ENCODE results near the gene CUX1.
"Not testable (repeated sequence)": the region's sequence is repeated elsewhere in the genome, so short reads cannot be mapped to it uniquely, and the experiment has no call there.

CUX1 gene

DNA sequence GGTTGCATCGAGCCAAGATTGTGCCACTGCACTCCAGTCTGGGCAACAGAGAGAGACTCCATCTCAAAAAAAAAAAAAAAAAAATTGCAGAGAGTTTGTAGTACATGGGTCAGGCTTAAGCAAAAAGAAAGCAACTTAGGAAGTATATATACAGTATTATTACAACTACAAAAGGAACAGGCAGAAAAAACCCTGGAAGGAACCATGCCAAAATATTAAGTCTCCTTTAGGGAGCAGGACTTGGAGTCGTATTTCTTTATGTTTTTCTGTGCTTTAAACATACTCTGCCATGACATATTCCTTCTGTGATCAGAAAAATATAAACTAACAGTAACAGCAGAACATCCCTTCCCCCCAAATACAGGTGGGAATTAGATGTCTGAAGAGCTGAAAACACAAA lies 144.4 kb downstream of the CUX1 start:
- no peak for DNase-seq

DNA sequence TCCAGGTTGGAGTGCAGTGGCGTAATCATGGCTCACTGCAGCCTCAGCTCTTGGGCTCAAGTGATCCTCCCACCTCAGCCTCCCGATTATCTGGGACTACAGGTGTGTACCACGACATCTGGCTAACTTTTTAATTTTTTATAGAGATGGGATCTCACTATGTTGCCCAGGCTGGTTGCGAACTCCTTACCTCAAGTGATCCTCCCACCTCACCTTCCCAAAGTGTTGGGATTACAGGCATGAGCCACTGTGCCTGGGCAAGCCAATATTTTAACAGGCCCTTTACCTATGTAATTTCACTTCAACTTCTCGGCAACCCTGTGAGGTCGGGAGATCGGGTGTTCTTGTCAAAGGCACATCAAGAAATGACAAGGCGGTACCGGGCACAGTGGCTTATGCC lies 146.3 kb downstream of the CUX1 start:
- DNase-seq: no peak

DNA sequence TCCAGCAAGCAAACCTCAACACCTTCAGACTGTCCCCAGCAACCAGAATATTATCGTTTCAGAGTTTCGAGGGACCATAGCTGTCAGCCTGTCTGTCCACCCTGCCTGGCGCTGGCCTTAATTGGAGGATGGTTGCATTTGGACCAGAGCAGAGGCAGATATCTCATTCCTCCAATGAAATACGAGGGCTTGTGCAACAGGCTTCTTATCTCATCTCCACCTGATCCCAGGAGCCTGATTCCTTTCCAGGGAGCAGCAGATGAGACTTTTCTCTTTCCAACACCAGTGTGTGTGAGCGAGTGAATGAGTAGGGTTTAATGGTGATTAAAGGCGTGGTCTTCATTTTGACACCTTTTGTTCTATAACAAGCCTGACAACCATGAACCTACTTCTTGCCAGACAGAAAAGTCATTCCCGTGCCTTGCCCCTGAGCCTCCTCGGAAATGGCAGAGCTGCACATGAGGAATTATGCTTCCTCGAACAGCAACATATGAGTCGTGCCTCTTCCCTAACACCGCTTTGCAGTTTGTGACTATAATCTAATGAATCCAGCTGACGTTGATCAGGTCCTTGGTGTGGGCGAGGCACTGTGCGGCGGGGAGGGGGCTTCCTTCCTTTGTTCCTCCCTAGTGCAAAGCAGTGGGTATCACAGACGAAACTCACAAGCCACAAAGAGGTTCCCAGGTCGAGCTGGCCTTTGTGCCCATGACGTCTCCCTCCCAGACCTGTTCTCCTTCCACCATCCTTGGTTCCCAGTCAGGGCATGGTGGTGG lies 147.4 kb downstream of the CUX1 start:
- no peak for DNase-seq

DNA sequence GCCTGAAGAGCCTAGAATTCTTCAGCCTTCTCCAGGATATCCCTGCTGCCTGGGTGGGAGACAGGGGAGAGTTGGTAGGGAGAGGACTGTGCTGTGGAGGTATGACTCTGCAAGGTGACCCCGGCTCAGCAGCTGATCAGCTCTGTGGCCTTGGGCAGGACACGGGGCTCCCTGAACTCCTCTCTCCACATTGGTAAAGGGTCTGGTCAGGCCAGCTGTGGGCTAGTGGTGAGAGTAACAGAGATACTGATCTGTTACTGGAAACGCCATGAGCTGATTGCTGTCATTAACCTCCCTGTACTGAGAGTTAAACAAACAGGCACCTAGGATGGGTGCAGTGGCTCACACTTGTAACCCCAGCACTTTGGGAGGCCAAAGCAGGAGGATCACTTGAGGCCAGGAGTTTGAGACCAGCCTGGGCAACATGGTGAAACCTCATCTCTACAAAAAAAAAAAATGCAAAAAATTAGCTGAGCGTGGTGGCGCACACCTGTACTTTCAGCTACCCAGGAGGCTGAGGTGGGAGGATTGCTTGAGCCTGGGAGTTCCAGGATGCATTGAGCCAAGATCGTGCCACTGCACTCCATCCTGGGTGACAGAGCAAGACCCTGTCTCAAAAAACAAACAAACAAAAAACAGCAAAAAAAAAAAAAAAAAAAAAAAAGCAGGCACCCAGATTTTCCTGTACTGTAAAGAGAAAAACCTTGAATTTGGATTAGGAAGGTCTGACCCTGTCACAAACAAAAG lies 151.5 kb downstream of the CUX1 start:
- DNase-seq: no peak

DNA sequence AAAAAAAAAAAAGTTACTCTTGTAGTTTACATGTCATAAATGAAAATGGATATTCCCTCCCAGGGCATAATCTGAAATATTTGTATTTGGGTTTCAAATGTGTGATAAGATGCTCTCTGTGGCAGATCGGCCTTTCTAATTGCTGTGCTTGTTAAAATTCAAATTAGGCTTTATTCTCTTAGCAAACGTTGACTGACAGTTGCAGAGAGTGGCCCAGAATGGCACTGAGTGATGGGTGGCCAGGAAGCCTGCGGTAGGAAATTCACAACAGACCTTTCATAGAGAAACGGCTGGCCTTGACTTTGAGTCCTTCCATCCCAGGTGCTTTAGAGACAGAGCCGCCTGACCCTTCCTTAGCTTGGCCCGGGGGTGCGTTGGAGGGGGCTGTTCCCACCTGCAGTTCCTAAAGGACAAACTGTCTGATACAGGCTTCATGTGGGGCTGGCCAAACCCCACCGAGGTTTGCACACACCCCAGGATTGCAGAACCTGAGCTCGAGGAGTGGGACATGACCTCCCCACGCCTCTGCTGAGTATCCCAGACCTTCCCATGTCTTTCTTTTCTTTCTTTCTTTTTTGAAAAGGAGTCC lies 152.7 kb downstream of the CUX1 start:
- DNase-seq: no peak

DNA sequence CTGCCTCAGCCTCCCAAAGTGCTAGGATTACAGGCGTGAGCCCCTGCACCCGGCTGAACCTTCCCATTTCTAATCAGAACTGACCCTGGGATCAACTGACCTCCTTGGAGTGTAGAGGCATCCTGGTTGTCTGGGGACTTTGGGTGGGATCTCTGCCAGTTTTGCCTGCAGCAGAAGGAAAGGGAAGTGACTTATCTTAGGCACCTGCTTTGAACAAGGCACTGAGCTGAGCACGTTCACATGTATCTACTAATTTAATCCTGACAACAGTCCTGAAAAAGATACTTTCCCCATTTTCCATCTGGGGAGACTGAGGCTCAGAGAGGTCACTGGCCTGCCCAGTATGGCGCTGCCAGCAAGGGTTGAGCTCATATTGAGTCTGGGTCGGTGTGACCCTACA lies 153.4 kb downstream of the CUX1 start:
- no peak for DNase-seq

DNA sequence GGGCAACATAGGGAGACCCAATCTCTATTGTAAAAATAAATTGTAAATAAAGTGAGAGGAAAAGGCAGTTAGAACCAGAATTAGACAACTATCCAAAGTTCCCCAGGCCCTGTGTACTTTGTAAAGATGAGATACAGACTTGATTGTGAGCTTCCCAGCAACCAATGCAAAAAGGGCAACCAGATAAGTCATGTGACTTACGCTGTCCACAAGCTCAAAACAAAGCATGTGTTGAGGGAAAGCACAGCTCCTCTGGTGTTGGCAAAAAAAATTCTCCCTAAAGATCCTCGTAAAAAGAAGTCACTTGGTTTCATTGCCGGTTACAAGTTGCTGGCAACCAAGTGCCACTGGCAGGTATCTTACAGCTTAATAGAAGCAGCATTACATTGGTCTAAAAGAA lies 154.0 kb downstream of the CUX1 start:
- DNase-seq: no peak

DNA sequence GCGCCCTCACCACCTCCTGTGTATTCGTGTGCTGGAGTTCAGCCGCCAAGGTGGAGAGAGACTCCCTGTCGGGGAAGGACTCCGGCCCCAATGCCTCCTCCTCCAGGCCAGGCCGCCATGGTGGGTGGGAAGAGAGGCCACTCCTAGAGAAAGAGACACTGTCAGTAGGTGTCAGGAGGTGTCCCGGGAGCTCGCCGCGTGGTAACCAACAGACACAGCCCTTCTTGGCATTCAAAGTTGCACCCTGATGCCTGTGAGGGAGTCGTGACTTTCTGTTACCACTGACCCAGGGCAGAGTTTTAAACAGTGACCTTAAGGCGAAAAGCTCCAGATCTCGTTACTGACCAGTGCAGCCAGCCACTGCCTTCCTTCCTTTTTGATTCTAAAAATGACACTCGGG lies 155.2 kb downstream of the CUX1 start:
- DNase-seq: no peak

DNA sequence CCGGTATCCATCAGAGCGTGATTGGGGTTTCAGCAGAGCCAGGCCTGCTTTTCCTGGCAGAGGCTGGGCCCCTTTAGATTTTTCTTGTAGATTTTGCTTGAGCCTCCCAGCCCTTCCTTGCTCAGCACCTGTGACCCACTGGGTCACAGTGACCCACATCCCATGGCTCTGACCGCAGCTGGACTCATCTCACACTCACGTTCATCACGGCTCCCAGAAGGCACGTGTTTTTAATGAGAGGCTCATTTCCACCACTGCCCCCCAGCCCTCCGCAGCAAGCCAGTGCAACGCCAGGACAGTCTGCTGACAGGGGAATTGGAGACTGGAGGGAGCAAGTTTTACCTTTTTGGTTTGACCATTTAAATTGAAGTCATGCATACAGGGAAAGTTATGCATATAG lies 155.7 kb downstream of the CUX1 start:
- DNase-seq: no peak

DNA sequence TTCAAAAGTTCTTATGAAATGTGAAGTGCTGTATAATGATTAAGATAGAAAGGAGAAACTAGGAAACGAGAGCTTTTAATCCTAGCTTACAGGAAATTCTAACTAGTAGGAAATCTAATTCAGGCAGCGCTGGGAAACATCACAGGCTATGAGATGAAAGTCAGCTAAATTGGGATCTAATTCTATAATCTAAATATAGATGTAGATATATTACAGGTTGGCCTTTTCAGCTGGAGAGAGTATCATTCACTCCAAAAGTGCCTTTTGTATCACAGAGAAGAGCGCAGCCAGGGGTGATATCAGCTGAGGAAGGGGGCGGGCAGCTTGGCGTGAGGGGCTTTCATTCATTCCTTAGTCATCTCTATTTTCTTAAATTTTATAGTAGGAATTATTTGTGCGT lies 157.0 kb downstream of the CUX1 start:
- no peak for DNase-seq

DNA sequence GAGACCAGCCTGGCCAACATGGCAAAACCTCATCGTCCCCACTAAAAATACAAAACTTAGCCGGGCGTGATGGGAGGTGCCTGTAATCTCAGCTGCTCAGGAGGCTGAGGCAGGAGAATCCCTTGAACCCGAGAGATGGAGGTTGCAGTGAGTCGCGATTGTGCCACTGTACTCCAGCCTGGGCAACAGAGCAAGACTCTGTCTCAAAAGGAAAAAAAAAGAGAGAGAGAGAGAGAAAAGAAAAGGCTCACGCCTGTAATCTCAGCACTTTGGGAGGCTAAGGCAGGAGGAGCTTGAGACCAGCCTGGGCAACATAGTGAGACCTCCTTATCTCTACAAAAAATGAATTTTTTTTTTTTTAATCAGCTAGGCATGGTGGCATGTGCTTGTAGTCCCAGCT lies 157.6 kb downstream of the CUX1 start:
- no peak for DNase-seq

DNA sequence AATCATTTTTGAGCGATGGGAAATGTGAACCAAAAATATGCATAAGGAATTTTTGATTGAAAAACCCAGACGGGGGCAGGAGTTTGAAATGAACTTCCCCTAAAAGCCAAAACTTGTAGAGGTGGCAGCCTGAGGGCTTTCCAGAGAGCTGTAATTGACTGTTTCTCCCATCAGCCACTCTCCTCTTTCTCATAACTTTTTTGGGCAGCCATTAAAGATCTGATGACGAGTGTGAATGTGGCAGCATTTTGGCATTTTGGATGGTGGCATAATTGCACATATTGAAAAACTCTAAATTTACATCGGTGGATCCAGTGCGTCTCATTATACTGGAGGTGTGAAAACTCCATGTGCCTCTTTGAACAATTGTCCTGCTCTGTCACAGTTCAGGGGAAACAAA lies 159.0 kb downstream of the CUX1 start:
- DNase-seq: no peak

DNA sequence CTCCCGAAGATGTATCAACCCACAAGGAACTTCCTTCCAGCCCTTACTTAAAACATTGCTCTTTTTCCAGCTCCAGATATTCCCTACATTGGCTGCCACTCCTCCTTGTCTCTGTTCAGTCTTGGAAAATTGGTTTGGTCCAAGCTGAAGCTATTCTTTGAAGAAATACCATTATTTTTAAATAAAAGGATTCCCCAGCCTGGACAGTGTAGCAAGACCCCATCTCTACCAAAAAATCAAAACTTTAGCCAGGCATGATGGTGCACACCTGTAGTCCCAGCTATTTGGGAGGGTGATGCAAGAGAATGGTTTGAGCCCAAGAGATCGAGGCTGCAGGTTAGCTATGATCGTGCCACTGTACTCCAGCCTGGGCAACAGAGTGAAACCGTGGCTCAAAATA lies 159.8 kb downstream of the CUX1 start:
- no peak for DNase-seq

DNA sequence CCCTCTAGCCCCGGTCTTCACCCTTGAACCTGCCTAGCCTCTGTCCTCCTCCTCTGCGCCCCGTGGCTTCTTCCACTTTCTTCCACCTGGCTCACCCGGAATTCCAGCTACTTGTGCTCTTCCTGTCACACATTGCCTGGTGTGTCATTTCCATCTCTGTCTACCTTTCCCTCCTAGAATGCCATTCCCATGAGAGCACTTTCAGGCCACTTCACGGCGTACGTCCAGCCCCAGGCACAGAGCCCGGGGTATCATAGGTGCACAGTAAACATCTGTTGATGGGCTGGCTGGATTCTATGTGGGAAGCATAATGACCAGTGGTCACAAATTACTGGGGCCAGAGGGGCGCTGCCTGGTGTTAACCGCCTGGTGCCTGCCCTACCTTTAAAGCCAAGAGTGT lies 161.3 kb downstream of the CUX1 start:
- DNase-seq: no peak

DNA sequence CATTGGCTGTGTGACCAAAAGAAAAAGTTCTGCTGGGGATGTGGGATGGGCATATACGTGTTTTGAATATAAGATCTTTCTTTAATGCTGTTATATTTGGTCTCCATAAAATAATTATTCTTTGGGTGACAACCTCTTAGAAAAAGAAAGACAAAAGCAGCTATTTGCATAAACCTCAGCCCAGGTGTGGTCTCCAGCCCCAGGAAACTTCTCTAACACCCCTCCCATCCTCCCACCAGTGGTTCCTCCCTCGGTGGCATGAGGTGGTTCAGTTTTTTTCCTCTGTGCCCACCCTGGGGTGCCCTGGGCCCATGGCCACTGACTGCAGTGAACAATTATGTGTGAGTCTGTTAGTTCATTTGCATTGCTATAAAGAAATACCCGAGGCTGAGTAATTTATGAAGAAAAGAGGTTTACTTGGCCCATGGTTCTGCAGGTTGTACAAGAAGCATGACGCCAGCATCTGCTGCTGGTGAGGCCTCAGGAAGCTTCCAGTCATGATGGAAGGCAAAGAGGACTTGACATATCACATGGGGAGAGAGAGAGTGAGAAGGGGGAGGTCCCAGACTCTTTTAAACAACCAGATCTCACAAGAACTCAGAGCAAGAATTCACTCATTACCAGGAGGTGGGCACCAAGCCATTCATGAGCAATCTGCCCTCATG lies 165.9 kb downstream of the CUX1 start:
- DNase-seq: no peak

DNA sequence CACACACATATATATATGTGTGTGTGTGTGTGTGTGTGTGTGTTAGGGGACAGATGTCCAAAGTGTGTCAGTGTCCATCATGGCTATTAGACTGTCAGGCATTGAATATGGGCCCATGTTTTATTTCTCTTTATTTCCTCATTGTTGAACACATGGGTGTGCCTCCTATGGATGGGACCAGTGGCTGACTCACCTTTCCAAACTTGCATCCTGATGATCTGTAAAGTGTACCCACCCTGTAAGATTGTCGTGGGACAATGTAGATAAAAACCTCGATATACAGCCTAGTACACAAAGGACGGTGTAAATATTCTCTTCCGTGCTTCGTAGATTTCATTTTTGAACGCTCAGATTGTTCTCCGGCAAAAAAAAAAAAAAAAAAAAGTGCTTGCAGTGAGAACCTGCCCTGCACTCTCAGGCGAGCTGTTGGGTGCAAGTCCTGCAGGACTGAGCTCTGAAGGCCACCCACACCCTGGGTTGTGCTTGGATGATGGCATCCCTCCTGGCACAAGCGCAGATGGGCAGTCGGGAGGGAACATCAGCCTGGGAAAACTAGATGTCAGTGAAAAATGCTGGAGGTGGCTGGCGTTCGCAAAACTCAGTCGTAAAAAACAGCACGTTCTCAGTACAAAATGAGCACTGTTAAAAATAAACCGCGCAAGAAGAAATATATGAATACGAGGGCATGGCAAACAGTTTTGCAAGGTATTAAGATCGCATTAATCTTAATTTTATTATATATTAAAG lies 166.9 kb downstream of the CUX1 start:
- DNase-seq: no peak

DNA sequence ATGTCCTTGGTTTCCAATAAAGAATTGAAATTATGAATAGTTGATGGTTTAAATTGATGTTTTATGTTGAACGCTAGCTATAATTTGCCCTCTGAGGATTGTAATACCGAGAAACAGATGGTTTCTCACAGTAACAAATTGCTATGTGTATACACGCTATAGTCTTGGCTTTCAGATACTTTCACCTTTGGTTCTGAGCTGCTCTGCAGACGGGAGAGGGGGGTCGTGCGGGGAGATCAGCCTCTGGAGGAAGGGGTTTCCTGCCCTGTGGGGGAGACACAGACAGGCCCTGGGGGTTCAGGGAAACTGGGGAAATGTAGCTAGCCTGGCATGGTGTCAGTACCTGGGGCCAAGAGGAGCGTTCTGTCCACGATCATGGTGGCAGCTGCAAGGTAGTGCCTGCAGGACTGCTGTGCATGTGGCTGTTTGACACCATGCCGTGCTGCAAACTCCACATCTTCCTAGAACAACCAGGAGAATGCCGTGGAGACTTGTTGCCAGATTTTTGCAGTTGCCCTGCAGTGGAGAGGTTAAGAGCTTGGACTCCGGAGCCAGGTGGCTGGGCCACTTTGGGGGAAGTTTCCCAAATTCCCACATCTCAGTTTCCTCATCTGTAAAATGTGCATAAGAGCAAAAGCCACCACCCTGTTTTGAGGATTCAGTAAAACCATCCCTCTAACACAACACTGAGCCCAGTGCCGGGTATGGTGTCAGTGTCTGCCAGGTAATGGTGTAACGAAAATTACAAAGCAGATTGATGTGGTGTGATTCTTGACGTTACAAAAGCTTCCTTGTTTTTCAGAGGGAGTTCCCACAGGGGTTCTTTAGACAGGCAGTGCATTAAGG lies 167.9 kb downstream of the CUX1 start:
- DNase-seq: no peak

DNA sequence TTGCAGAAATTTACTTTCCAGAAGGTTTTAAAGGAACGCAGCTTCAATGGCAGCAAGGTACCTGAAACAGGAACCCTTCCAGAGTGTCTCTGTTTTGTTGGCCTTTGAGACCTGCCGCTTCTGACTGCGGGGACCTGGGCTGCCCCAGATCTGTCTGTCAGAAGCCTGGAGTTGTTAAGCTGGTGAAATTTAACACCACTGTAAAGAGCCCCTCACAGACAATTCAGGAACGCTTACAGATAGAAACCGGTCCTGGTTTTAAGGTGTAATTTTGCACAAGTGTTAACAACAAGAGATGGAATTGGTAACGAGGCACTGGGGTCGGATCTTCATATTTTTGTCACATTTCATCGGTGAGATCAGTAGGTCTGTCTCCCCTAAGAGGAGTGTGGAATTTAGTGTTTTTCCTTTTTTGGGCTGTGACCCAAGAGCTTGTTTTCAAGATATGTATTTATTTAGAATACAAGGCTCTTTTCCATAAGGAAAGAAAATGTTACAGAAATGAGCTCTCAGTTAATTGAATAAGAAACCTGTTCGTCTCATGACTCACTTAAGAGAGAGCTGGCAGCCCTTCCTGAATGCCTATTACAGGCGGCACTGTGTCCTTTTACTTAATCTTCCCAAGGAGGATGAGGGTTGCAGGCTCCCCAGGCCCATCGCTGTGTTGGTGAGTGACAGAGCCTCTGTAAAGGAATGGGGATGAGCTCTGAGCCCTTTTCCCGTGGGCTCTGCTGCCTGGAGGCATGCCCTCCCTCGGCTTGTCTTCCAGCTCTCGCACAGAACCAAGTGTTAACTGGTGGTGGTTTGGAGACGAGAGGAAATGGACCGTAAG lies 168.7 kb downstream of the CUX1 start:
- no peak for DNase-seq

DNA sequence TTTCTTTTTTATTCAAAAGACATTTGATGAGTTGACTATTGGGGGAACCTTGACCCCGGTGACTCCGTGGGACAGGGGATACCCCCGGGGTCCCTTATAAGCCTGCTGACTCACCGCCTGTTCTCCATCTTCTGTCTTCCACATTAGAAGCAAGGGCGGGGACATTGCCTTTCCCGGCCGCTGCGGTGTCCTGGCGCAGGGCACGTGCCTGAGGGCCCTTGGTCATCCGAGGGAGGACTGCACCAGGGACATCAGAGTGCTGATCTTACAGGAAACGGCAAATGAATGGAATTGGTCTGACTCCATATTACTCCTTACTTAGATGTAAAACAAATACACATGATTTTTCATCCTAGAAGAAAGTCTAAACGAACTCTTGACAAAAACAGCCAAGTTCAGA lies 170.1 kb downstream of the CUX1 start:
- no peak for DNase-seq

DNA sequence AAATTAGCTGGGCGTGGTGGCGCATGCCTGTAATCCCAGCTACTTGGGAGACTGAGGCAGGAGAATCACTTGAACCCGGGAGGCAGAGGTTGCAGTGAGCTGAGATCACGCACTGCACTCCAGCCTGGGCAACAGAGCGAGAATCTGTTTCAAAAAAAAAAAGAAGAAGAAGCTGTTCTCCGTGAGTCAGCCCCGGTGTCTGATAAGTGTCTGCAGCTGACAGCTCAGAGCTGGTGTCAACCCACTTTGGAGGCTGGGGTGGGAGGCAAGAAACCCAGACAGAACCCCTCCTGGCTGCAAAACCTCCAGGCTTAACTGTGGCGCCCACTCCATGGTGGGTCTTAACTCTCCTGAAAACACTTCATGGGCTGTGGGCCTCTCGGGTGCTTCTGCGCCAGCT lies 170.6 kb downstream of the CUX1 start:
- not testable (repeated sequence) for DNase-seq

DNA sequence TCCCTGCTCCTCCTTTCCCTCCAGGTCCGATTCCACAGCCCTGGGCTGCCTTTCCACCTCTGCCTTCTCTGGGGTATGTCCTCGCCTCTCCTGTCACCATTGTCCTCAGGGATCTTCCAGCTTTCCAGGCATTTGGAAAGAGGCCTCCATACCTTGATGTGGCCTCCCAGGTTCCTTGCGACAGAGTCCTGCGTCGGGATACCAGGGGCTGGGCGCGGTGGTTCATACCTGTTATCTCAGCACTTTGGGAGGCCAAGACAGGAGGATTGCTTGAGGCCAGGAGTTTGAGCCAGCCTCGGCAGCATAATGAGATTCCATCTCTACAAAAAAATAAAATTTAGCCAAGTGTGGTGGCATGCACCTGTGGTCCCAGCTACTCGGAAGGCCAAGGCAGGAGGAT lies 171.1 kb downstream of the CUX1 start:
- DNase-seq: no peak
